GM12872 (cell line): ENCODE results near the gene DOK5.

Source experiments
- CTCF ChIP-seq: IDR thresholded peaks from 3 replicates; pipeline ENCODE4 v1.5.1; 2011; ENCODE audit warnings: low read depth, mild to moderate bottlenecking, low read length, moderate library complexity; ENCODE audit not compliant: insufficient read depth

The DOK5 gene

GRCh38 chr20:54459279-54459678, 16.1 kb upstream of the DOK5 start:
- TF ChIP-seq CTCF: no peak

GRCh38 chr20:54464003-54464402, 11.4 kb upstream of the DOK5 start:
- TF ChIP-seq CTCF: no peak

- TF ChIP-seq CTCF: no peak
These were observed 9.3 kb upstream of the DOK5 start for GRCh38 chr20:54466127-54466526.

GRCh38 chr20:54467622-54468021, 7.8 kb upstream of the DOK5 start:
- TF ChIP-seq CTCF: no peak

GRCh38 chr20:54468082-54468481, 7.3 kb upstream of the DOK5 start:
- no peak for TF ChIP-seq CTCF

GRCh38 chr20:54469293-54469692, 6.1 kb upstream of the DOK5 start:
- TF ChIP-seq CTCF: no peak

- TF ChIP-seq CTCF: no peak
These were observed 5.4 kb upstream of the DOK5 start for GRCh38 chr20:54469952-54470351.

GRCh38 chr20:54470697-54471096, 4.7 kb upstream of the DOK5 start:
- no peak for TF ChIP-seq CTCF
